SK-N-SH treated with all-trans-retinoic acid at 6 μM for 48 hours (cell line): ENCODE results near the gene FUT1.

Source experiments
- ATAC-seq: fragments of 200-7000 bp; cut with Tn5 transposase; 3 replicates; pipeline ENCODE4 v1.9.1; 2020; ENCODE audit warnings: mild to moderate bottlenecking, moderate library complexity
- ARNTL ChIP-seq: fragments of 450-650 bp; formaldehyde crosslinking; IDR thresholded peaks from 2 replicates; pipeline ENCODE4 v1.5.0; 2020; ENCODE audit warnings: low read depth, mild to moderate bottlenecking, moderate library complexity, borderline replicate concordance
- ESRRG ChIP-seq: fragments of 250-450 bp; sonication (Bioruptor Pico); IDR thresholded peaks from 2 replicates; pipeline ENCODE4 v1.6.1; 2021; ENCODE audit warnings: mild to moderate bottlenecking
- GLIS3 ChIP-seq: fragments of 250-450 bp; sonication (Bioruptor Pico); IDR thresholded peaks from 2 replicates; pipeline ENCODE4 v1.5.0; 2020; ENCODE audit warnings: mild to moderate bottlenecking, moderate library complexity
- ISL1 ChIP-seq: fragments of 250-450 bp; sonication (Bioruptor Pico); IDR thresholded peaks from 2 replicates; pipeline ENCODE4 v2.1.2; 2022; ENCODE audit warnings: mild to moderate bottlenecking, moderate library complexity
- OSR1 ChIP-seq: fragments of 250-450 bp; sonication (Bioruptor Pico); IDR thresholded peaks from 2 replicates; pipeline ENCODE4 v1.8.0; 2022; ENCODE audit warnings: moderate library complexity, mild to moderate bottlenecking, inconsistent platforms
- PPARA ChIP-seq: fragments of 250-450 bp; sonication (Bioruptor Pico); IDR thresholded peaks from 2 replicates; pipeline ENCODE4 v1.5.0; 2020; ENCODE audit warnings: mild to moderate bottlenecking, borderline replicate concordance
- RARB ChIP-seq: fragments of 250-450 bp; sonication (Bioruptor Pico); IDR thresholded peaks from 2 replicates; pipeline ENCODE4 v1.8.0; 2021; ENCODE audit warnings: mild to moderate bottlenecking, moderate library complexity
- TCF4 ChIP-seq: fragments of 250-450 bp; sonication (Bioruptor Pico); IDR thresholded peaks from 2 replicates; pipeline ENCODE4 v1.8.0; 2021; ENCODE audit warnings: mild to moderate bottlenecking, moderate library complexity, borderline replicate concordance
- TOX ChIP-seq: fragments of 250-450 bp; sonication (Bioruptor Pico); IDR thresholded peaks from 2 replicates; pipeline ENCODE4 v1.8.0; 2021; ENCODE audit warnings: mild to moderate bottlenecking, moderate library complexity, borderline replicate concordance
- ZC3H10 ChIP-seq: fragments of 250-450 bp; sonication (Bioruptor Pico); IDR thresholded peaks from 2 replicates; pipeline ENCODE4 v1.5.1; 2021; ENCODE audit warnings: mild to moderate bottlenecking, moderate library complexity
- ZFP3 ChIP-seq: fragments of 250-450 bp; sonication (Bioruptor Pico); IDR thresholded peaks from 2 replicates; pipeline ENCODE4 v1.5.0; 2020; ENCODE audit warnings: mild to moderate bottlenecking, moderate library complexity
- ZFP30 ChIP-seq: fragments of 450-650 bp; formaldehyde crosslinking; IDR thresholded peaks from 2 replicates; pipeline ENCODE4 v1.5.0; 2022; ENCODE audit warnings: mild to moderate bottlenecking, moderate library complexity
- ZNF565 ChIP-seq: fragments of 450-650 bp; formaldehyde crosslinking; conservative IDR thresholded peaks from 2 replicates; pipeline ENCODE4 v1.5.0; 2020; ENCODE audit warnings: low read depth, mild to moderate bottlenecking, moderate library complexity
- ZNF8 ChIP-seq: fragments of 450-650 bp; formaldehyde crosslinking; IDR thresholded peaks from 2 replicates; pipeline ENCODE4 v1.5.0; 2020; ENCODE audit warnings: mild to moderate bottlenecking, moderate library complexity
- TF ChIP-seq, protein P1 (sequence below): fragments of 250-450 bp; sonication (Bioruptor Pico); IDR thresholded peaks from 2 replicates; pipeline ENCODE4 v1.8.0; 2020; ENCODE audit warnings: mild to moderate bottlenecking, moderate library complexity, borderline replicate concordance
- TF ChIP-seq, protein P2 (sequence below): fragments of 250-450 bp; sonication (Bioruptor Pico); IDR thresholded peaks from 2 replicates; pipeline ENCODE4 v1.5.0; 2020; ENCODE audit warnings: mild to moderate bottlenecking, moderate library complexity
- TF ChIP-seq, protein P3 (sequence below): fragments of 250-450 bp; sonication (Bioruptor Pico); IDR thresholded peaks from 2 replicates; pipeline ENCODE4 v1.5.1; 2021; ENCODE audit warnings: mild to moderate bottlenecking, moderate library complexity
- TF ChIP-seq, protein P4 (sequence below): fragments of 250-450 bp; sonication (Bioruptor Pico); IDR thresholded peaks from 2 replicates; pipeline ENCODE4 v1.5.1; 2020; ENCODE audit warnings: low read depth, mild to moderate bottlenecking, moderate library complexity

The FUT1 gene

DNA sequence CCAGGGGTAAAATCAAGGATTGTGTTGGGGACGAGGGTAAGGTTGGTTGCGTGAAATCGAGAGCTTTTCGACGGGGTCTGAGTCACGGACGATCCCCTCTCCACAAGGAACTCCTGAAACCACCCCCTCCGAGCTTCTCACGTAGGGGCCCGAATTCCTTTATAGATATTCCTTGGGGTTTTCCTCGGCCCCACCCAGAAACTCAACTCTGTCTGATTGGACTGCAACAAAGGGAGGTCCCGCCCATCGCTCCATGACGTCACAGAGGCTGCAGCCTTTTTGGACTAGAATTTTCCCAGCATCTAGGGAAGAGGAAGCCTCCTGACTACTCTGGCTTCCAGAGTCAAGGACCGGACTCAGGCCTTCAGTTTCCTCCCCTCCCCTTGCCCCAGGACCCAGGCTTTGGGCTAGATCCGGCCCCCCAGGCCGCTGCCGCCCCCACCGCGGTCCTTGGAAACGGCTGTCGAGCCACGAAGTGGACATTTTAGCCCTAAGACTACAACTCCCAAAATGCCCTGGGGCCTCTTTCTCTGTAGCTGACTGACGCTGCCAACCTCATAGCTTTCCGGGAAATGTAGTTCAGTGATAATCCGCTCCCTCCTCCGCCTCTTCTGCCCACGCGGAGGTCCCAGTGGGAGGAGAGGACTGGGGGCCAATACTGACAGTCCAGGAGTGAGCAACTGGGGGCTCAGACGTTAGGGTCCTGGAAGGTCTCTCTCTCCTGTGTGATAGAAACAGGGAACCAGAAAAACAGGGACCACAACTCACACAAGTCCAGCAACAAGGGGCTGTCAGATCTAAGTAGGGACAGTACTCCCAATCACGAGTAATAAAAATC is 5.5 kb downstream of the FUT1 start, which contains the start of gene IZUMO1:
Gene IZUMO1 (minus strand): TSS at position 172 of the 838 bp plus-strand sequence. CDS start 1,050 bp downstream, outside the sequence.
- peak; percentile 97 for ATAC-seq
- TF ChIP-seq ISL1 (CRISPR knock-in tag) (no peak), ZFP3 (CRISPR knock-in tag) (no peak), ZNF565 (CRISPR knock-in tag) (no peak)
- TF ChIP-seq, protein P1, sequence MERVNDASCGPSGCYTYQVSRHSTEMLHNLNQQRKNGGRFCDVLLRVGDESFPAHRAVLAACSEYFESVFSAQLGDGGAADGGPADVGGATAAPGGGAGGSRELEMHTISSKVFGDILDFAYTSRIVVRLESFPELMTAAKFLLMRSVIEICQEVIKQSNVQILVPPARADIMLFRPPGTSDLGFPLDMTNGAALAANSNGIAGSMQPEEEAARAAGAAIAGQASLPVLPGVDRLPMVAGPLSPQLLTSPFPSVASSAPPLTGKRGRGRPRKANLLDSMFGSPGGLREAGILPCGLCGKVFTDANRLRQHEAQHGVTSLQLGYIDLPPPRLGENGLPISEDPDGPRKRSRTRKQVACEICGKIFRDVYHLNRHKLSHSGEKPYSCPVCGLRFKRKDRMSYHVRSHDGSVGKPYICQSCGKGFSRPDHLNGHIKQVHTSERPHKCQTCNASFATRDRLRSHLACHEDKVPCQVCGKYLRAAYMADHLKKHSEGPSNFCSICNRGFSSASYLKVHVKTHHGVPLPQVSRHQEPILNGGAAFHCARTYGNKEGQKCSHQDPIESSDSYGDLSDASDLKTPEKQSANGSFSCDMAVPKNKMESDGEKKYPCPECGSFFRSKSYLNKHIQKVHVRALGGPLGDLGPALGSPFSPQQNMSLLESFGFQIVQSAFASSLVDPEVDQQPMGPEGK (CRISPR knock-in tag): peak; percentile 90; the same call in 1 of the 2 replicates

DNA sequence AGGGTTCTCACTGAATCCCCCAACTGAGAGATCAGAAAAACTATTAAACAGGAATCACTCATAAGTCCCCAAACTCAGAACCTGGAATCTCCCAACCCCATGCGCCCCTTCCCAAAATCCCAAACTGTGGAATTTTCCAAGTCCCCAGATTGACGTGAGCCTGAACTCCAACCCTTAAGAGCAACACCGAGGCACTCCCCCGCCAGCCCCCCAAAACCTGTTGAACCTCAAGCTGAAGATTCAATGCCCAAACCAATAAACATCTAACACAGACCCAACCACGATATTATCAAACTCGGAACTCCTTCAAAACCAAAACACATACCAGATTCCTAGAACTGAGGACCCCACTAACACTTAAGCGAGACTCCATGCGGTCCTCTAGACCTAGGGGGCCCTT is 6.3 kb downstream of the FUT1 start:
- ATAC-seq: no peak
- TF ChIP-seq ISL1 (CRISPR knock-in tag) (no peak), ARNTL (no peak), PPARA (no peak), ZC3H10 (no peak), OSR1 (no peak), ZNF565 (CRISPR knock-in tag) (no peak), ZNF8 (CRISPR knock-in tag) (no peak), ESRRG (CRISPR knock-in tag) (no peak), RARB (no peak), TCF4 (CRISPR knock-in tag) (no peak)
- TF ChIP-seq, protein P2, sequence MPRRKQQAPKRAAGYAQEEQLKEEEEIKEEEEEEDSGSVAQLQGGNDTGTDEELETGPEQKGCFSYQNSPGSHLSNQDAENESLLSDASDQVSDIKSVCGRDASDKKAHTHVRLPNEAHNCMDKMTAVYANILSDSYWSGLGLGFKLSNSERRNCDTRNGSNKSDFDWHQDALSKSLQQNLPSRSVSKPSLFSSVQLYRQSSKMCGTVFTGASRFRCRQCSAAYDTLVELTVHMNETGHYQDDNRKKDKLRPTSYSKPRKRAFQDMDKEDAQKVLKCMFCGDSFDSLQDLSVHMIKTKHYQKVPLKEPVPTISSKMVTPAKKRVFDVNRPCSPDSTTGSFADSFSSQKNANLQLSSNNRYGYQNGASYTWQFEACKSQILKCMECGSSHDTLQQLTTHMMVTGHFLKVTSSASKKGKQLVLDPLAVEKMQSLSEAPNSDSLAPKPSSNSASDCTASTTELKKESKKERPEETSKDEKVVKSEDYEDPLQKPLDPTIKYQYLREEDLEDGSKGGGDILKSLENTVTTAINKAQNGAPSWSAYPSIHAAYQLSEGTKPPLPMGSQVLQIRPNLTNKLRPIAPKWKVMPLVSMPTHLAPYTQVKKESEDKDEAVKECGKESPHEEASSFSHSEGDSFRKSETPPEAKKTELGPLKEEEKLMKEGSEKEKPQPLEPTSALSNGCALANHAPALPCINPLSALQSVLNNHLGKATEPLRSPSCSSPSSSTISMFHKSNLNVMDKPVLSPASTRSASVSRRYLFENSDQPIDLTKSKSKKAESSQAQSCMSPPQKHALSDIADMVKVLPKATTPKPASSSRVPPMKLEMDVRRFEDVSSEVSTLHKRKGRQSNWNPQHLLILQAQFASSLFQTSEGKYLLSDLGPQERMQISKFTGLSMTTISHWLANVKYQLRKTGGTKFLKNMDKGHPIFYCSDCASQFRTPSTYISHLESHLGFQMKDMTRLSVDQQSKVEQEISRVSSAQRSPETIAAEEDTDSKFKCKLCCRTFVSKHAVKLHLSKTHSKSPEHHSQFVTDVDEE (CRISPR knock-in tag): no peak
- TF ChIP-seq, protein P3, sequence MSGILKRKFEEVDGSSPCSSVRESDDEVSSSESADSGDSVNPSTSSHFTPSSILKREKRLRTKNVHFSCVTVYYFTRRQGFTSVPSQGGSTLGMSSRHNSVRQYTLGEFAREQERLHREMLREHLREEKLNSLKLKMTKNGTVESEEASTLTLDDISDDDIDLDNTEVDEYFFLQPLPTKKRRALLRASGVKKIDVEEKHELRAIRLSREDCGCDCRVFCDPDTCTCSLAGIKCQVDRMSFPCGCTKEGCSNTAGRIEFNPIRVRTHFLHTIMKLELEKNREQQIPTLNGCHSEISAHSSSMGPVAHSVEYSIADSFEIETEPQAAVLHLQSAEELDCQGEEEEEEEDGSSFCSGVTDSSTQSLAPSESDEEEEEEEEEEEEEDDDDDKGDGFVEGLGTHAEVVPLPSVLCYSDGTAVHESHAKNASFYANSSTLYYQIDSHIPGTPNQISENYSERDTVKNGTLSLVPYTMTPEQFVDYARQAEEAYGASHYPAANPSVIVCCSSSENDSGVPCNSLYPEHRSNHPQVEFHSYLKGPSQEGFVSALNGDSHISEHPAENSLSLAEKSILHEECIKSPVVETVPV (CRISPR knock-in tag): no peak
- TF ChIP-seq, all 23 proteins: peak for 0

DNA sequence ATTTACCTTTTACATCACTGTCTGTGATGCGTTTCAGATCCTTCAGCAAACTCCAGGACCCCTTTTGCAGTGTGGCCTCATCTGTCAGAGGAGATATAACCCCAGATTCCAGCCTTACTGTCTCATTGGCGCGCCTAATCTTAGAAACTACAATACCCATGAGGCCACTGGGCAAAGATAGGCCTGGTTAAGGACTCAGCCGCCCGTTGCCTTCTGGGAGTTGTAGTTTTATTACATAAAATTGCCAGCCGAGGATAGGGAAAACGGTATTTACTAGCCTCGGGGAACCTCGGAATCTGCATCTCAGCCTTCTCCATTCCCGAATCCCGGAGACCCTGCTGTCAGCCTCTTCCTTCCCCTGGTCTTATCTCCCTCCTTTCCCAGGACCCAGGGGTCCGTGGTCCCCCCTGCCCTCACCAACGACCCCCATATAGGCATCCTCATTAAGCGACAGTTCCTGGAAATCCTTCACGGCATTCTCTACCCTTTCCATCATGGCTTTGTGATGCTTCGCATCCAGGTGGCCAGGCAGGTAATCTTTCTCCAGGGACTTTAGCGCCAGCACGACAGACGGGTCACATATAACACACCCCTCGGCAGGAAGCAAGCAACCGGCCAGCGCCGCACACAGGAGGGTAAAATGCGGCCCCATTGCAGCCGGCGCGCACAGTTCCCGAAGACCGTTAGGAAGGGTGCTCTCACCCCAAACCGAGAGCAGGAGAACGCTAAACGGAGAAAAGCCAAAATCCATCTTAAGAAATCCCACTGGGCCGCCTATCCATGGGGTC is 7.0 kb downstream of the FUT1 start:
- TF ChIP-seq OSR1 (no peak), TCF4 (CRISPR knock-in tag) (no peak), TOX (CRISPR knock-in tag) (no peak), ZFP30 (no peak), GLIS3 (CRISPR knock-in tag) (no peak), ESRRG (CRISPR knock-in tag) (no peak), ISL1 (CRISPR knock-in tag) (no peak), ZC3H10 (no peak)
- ATAC-seq: peak; percentile 70

DNA sequence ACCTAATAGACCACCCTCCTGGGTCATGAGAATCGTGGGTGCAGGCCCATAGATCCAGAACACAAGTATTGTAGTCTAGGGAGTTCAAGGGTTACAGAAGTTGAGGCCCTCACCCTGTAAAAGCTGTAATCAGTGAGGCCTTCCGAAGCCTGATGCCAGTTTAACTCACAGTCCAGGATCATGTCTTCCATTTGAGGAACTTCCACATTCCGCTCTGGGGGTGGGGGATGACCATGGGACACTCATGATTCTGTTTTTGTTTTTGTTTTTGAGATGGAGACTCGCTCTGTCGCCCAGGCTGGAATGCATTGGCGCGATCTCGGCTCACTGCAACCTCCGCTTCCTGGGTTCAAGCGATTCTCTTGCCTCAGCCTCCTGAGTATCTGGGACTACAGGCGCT is 10.3 kb downstream of the FUT1 start:
- no peak for TF ChIP-seq ZNF8 (CRISPR knock-in tag)
- TF ChIP-seq, protein P3 (CRISPR knock-in tag): no peak
- TF ChIP-seq ZFP30: no peak
- TF ChIP-seq, protein P4, sequence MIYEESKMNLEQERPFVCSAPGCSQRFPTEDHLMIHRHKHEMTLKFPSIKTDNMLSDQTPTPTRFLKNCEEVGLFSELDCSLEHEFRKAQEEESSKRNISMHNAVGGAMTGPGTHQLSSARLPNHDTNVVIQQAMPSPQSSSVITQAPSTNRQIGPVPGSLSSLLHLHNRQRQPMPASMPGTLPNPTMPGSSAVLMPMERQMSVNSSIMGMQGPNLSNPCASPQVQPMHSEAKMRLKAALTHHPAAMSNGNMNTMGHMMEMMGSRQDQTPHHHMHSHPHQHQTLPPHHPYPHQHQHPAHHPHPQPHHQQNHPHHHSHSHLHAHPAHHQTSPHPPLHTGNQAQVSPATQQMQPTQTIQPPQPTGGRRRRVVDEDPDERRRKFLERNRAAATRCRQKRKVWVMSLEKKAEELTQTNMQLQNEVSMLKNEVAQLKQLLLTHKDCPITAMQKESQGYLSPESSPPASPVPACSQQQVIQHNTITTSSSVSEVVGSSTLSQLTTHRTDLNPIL: no peak
- TF ChIP-seq TCF4 (CRISPR knock-in tag): no peak
- TF ChIP-seq ZC3H10: no peak
- TF ChIP-seq, protein P2 (CRISPR knock-in tag): no peak
- TF ChIP-seq ARNTL: no peak
- no peak for TF ChIP-seq ISL1 (CRISPR knock-in tag)
- TF ChIP-seq ESRRG (CRISPR knock-in tag): no peak
- ATAC-seq: no peak
